H9 (cell line): ENCODE results near the gene AKAP7. TPM values are rescaled to one million over a fixed set of nuclear protein-coding genes. Genes with fewer than 3 reads are reported as not detected.
A peak's percentile ranks its signal among the peaks of the same experiment; 100 is the strongest.

Source experiments
- DNase-seq: peaks from one replicate; pipeline ENCODE4 v3.0.0-alpha.2; 2017
- H2AFZ ChIP-seq: one replicate; pipeline ENCODE4 v1.6.1; 2013; ENCODE audit warnings: mild to moderate bottlenecking, low read length, control low read depth, moderate library complexity
- H2AK5ac ChIP-seq: 2 replicates; pipeline ENCODE4 v1.6.1; 2013; ENCODE audit warnings: low read length, control low read depth, mixed read lengths; ENCODE audit not compliant: insufficient read length
- H2BK120ac ChIP-seq: one replicate; pipeline ENCODE4 v1.6.1; 2013; ENCODE audit warnings: low read depth, mild to moderate bottlenecking, low read length, control low read depth, inconsistent platforms; ENCODE audit not compliant: poor library complexity, severe bottlenecking
- H2BK12ac ChIP-seq: 2 replicates; pipeline ENCODE4 v1.6.1; 2013; ENCODE audit warnings: low read length, control low read depth, mixed read lengths, low read depth; ENCODE audit not compliant: insufficient read length
- H2BK15ac ChIP-seq: 2 replicates; pipeline ENCODE4 v1.6.1; 2013; ENCODE audit warnings: low read depth, low read length, control low read depth
- H2BK20ac ChIP-seq: one replicate; pipeline ENCODE4 v1.6.1; 2013; ENCODE audit warnings: low read depth, mild to moderate bottlenecking, low read length, control low read depth, inconsistent platforms; ENCODE audit not compliant: poor library complexity, severe bottlenecking
- H2BK5ac ChIP-seq: 2 replicates; pipeline ENCODE4 v1.6.1; 2013; ENCODE audit warnings: low read length, control low read depth, mixed read lengths; ENCODE audit not compliant: insufficient read length
- H3K14ac ChIP-seq: 2 replicates; pipeline ENCODE4 v1.6.1; 2013; ENCODE audit warnings: low read length, control low read depth; ENCODE audit not compliant: insufficient read depth
- H3K18ac ChIP-seq: 2 replicates; pipeline ENCODE4 v1.6.1; 2013; ENCODE audit warnings: low read depth, mild to moderate bottlenecking, mixed read lengths, low read length, control low read depth; ENCODE audit not compliant: insufficient read length
- H3K23ac ChIP-seq: 2 replicates; pipeline ENCODE4 v1.6.1; 2013; ENCODE audit warnings: low read length, control low read depth, mixed read lengths, low read depth; ENCODE audit not compliant: insufficient read length
- H3K23me2 ChIP-seq: 2 replicates; pipeline ENCODE4 v1.6.1; 2013; ENCODE audit warnings: low read depth, mild to moderate bottlenecking, mixed read lengths, low read length, control low read depth; ENCODE audit not compliant: insufficient read length, poor library complexity, severe bottlenecking
- H3K27ac ChIP-seq: 2 replicates; pipeline ENCODE4 v1.5.1; 2013; ENCODE audit warnings: low read length, control low read depth, mixed read lengths, low read depth; ENCODE audit not compliant: insufficient read length
- H3K27me3 ChIP-seq: 2 replicates; pipeline ENCODE4 v1.6.1; 2013; ENCODE audit warnings: low read length, control low read depth, inconsistent platforms; ENCODE audit not compliant: insufficient read depth
- H3K4ac ChIP-seq: 2 replicates; pipeline ENCODE4 v1.6.1; 2013; ENCODE audit warnings: low read depth, mild to moderate bottlenecking, control low read depth, inconsistent platforms, low read length, moderate library complexity
- H3K4me1 ChIP-seq: 2 replicates; pipeline ENCODE4 v1.6.1; 2013; ENCODE audit warnings: low read length, control low read depth, inconsistent platforms; ENCODE audit not compliant: insufficient read depth
- H3K4me2 ChIP-seq: 2 replicates; pipeline ENCODE4 v1.6.1; 2013; ENCODE audit warnings: low read length, control low read depth, mixed read lengths; ENCODE audit not compliant: insufficient read length, insufficient read depth
- H3K56ac ChIP-seq: 2 replicates; pipeline ENCODE4 v1.6.1; 2013; ENCODE audit warnings: low read depth, mild to moderate bottlenecking, mixed read lengths, low read length, control low read depth; ENCODE audit not compliant: insufficient read length
- H3K79me1 ChIP-seq: 2 replicates; pipeline ENCODE4 v1.6.1; 2013; ENCODE audit warnings: low read depth, mild to moderate bottlenecking, moderate library complexity, low read length, control low read depth, inconsistent platforms; ENCODE audit not compliant: insufficient read depth, poor library complexity, severe bottlenecking
- H3K79me2 ChIP-seq: 2 replicates; pipeline ENCODE4 v1.6.1; 2013; ENCODE audit warnings: low read length, control low read depth, inconsistent platforms; ENCODE audit not compliant: insufficient read depth
- H3K9ac ChIP-seq: 2 replicates; pipeline ENCODE4 v1.6.1; 2013; ENCODE audit warnings: low read length, control low read depth, mixed read lengths; ENCODE audit not compliant: insufficient read length; ENCODE audit errors: extremely low read depth
- H3K9me3 ChIP-seq: one replicate; pipeline ENCODE4 v1.6.1; 2013; ENCODE audit warnings: low read depth, low read length, inconsistent platforms; ENCODE audit not compliant: control insufficient read depth
- H3T11ph ChIP-seq: one replicate; pipeline ENCODE4 v1.6.1; 2013; ENCODE audit warnings: mild to moderate bottlenecking, low read length, control low read depth, inconsistent platforms
- H4K20me1 ChIP-seq: one replicate; pipeline ENCODE4 v1.6.1; 2013; ENCODE audit not compliant: control insufficient read depth, insufficient read length, insufficient read depth
- H4K5ac ChIP-seq: 2 replicates; pipeline ENCODE4 v1.6.1; 2013; ENCODE audit warnings: low read depth, mild to moderate bottlenecking, mixed read lengths, low read length, control low read depth; ENCODE audit not compliant: insufficient read length
- H4K8ac ChIP-seq: replicated peaks from 2 replicates; pipeline ENCODE4 v1.6.1; 2013; ENCODE audit warnings: low read length, control low read depth, mixed read lengths, low read depth; ENCODE audit not compliant: insufficient read length
- H4K91ac ChIP-seq: 2 replicates; pipeline ENCODE4 v1.6.1; 2013; ENCODE audit warnings: low read depth, mild to moderate bottlenecking, moderate library complexity, mixed read lengths, low read length, control low read depth; ENCODE audit not compliant: insufficient read length
- H3K27ac Mint-ChIP-seq, 3 experiments: 2 replicates in 2 of 3; 3 replicates in 1 of 3; pipeline ENCODE4 v1.8.0; 2020 to 2021; ENCODE audit warnings: mixed read lengths in 3 of 3, mild to moderate bottlenecking in 1 of 3, moderate library complexity in 1 of 3
- H3K27me3 Mint-ChIP-seq: 2 replicates; pipeline ENCODE4 v1.8.0; 2021; ENCODE audit warnings: low read depth, mild to moderate bottlenecking, moderate library complexity, mixed read lengths
- H3K36me3 Mint-ChIP-seq, 3 experiments: 2 replicates in 2 of 3; 3 replicates in 1 of 3; pipeline ENCODE4 v1.8.0; 2020 to 2021; ENCODE audit warnings: low read depth in 3 of 3, mixed read lengths in 3 of 3; ENCODE audit not compliant: insufficient read depth in 1 of 3
- H3K4me1 Mint-ChIP-seq, 2 experiments: 2 replicates each; pipeline ENCODE4 v1.8.0; 2020; ENCODE audit warnings: mixed read lengths in 2 of 2
- H3K4me3 Mint-ChIP-seq, 2 experiments: 2 replicates in 1 of 2; 3 replicates in 1 of 2; pipeline ENCODE4 v1.8.0; 2020 to 2021; ENCODE audit warnings: mild to moderate bottlenecking in 2 of 2, mixed read lengths in 2 of 2, moderate library complexity in 1 of 2
- H3K9me3 Mint-ChIP-seq, 2 experiments: 2 replicates in 1 of 2; 3 replicates in 1 of 2; pipeline ENCODE4 v1.8.0; 2020; ENCODE audit warnings: mild to moderate bottlenecking in 2 of 2, mixed read lengths in 2 of 2, moderate library complexity in 1 of 2
- WGBS: extraction: QIAGEN DNeasy Blood & Tissue Kit; methylation state at CpG from one replicate; pipeline ENCODE4 v1.1.7; 2013; ENCODE audit warnings: missing lambda C conversion rate, low lambda C conversion rate, mixed read lengths; ENCODE audit not compliant: insufficient read length; ENCODE audit errors: extremely low coverage; 5-methylcytosine and 5-hydroxymethylcytosine counted together
- total RNA-seq: library from RNA; stranded (reverse); gene quantifications from 2 replicates; pipeline ENCODE4 v1.2.1, GENCODE V29; 2021
- TF ChIP-seq, protein P1 (sequence below): fragments of 200-600 bp; sonication (generic); conservative IDR thresholded peaks from 3 replicates; pipeline ENCODE4 v1.8.0; 2021; ENCODE audit warnings: antibody characterized with exemption, mild to moderate bottlenecking

AKAP7 gene
- total RNA-seq, 1 experiment from 2014 or later, result 9.8 TPM

DNA sequence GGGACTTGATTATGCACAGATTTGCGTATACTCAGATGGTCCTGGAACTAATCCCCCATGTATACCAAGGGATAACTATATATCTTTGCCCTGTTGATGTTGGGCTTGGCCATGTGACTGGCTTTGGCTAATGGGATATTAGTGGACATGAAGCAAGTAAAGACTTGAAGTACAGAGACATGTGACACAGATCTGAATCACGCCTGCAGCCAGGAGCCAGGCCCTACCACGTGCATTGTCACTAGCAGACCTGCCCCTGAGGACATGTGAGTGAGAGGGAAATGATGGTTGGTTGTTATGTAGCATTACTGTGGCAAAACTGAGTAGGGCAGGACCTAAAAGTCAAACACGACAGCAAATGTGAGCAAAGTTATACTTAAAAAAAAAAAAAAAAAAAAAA lies 155.7 kb downstream of the AKAP7 start:
- Histone ChIP-seq H4K5ac (no peak overlapping the region), H2BK12ac (no peak overlapping the region), H3K18ac (no peak overlapping the region), H2AFZ (no peak overlapping the region), H2BK20ac (no peak overlapping the region), H2AK5ac (no peak overlapping the region), H3K23ac (no peak overlapping the region), H3K4me1 (peaks cover 10% of the 10 kb centered on the region), H3K27ac (no peak overlapping the region), H3K4ac (no peak overlapping the region), H3K4me2 (no peak overlapping the region), H4K91ac (no peak overlapping the region), H2BK5ac (peak overlapping the region; percentile 69), H3K56ac (no peak overlapping the region), H2BK120ac (no peak overlapping the region), H3K9me3 (no peaks in the 10 kb centered on the region), H4K20me1 (no peaks in the 10 kb centered on the region), H3K79me1 (no peaks in the 10 kb centered on the region), H3K23me2 (no peaks in the 10 kb centered on the region), H3K9ac (no peak overlapping the region), H3T11ph (no peak overlapping the region), H3K79me2 (no peaks in the 10 kb centered on the region), H2BK15ac (no peak overlapping the region), H3K27me3 (no peaks in the 10 kb centered on the region), H3K14ac (no peak overlapping the region), H4K8ac (no peak overlapping the region)
- H3K27ac Mint-ChIP-seq, result peak overlapping the region in 2 of 3 experiments; percentile 74; a peak in 2 of 7 replicates
- WGBS, result no CpG with 5 or more reads among the region's 4 CpGs
- DNase-seq, result no peak
- H3K9me3 Mint-ChIP-seq, result peaks cover 0 to 5% of the 10 kb centered on the region in 2 experiments; a peak in 2 of 5 replicates
- no peaks in the 10 kb centered on the region for H3K27me3 Mint-ChIP-seq
- H3K36me3 Mint-ChIP-seq, result peaks cover 3 to 8% (median 6%) of the 10 kb centered on the region in 3 experiments; a peak in 5 of 7 replicates
- H3K4me3 Mint-ChIP-seq, result no peak overlapping the region
- TF ChIP-seq, protein P1, sequence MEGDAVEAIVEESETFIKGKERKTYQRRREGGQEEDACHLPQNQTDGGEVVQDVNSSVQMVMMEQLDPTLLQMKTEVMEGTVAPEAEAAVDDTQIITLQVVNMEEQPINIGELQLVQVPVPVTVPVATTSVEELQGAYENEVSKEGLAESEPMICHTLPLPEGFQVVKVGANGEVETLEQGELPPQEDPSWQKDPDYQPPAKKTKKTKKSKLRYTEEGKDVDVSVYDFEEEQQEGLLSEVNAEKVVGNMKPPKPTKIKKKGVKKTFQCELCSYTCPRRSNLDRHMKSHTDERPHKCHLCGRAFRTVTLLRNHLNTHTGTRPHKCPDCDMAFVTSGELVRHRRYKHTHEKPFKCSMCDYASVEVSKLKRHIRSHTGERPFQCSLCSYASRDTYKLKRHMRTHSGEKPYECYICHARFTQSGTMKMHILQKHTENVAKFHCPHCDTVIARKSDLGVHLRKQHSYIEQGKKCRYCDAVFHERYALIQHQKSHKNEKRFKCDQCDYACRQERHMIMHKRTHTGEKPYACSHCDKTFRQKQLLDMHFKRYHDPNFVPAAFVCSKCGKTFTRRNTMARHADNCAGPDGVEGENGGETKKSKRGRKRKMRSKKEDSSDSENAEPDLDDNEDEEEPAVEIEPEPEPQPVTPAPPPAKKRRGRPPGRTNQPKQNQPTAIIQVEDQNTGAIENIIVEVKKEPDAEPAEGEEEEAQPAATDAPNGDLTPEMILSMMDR, result no peak
- peaks cover 33 to 50% of the 10 kb centered on the region in 2 experiments for H3K4me1 Mint-ChIP-seq
